Measurements from ENCODE around the gene PAQR5. TPM values are rescaled to one million over a fixed set of nuclear protein-coding genes. Genes with fewer than 3 reads are reported as not detected.

PAQR5 gene
- total RNA-seq, 1 experiment from 2014 or later, result 20.3 TPM

DNA sequence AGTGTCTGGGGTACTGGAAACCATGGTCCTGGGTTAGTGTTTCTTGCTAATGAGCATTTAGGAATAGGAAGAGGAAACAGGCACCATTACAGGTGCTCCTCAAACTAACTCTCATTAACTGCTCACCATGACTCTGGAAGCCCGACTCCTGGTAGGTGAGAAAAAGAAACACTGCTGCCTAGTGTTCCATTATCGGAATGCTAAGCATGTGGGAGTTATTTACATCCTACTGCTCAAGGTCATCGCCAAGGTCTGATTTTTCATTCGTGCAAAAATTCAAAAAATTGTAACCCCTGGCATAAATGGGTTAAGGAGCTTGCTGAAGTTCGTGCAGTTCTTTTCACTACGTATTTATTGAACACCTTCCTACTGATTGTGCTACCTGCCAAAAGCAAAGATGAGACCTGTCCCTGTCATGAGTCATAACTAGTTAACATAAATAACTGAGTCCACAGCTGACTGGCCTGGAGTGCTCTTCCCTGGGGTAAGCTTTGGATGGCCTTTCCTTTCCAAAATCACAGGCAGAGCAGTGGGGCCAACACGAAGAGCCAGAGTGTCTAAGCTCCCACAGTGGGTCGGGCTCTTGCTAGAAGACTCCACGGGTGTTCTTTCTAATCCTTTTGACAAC, 22.7 kb upstream of the PAQR5 start:
- no peaks in the 10 kb centered on the region for H3K9me3 Mint-ChIP-seq (ENCODE audit: unreplicated experiment)
- H3K27ac Mint-ChIP-seq (ENCODE audit: low read depth, unreplicated experiment), result no peak overlapping the region
- H3K4me3 Mint-ChIP-seq (ENCODE audit: unreplicated experiment), result no peak overlapping the region
- DNase-seq (ENCODE audit: unreplicated experiment), result no peak
- intact Hi-C loops (cut with micrococcal nuclease), result no loop called here
- no peaks in the 10 kb centered on the region for H3K4me1 Mint-ChIP-seq (ENCODE audit: insufficient read depth, unreplicated experiment)
- peaks cover 5% of the 10 kb centered on the region for H3K36me3 Mint-ChIP-seq (ENCODE audit: insufficient read depth, unreplicated experiment)
- no peaks in the 10 kb centered on the region for H3K27me3 Mint-ChIP-seq (ENCODE audit: insufficient read depth, unreplicated experiment)
- ChIA-PET CTCF (interaction anchor here (1.2 kb wide), 2 partner anchors 11 to 119 kb away, joined by 3 read pairs; no protein-coding TSS in a partner anchor), POLR2A (no interaction called here)
- no TSS peak for BruUV-seq (replicated peaks)
- TF ChIP-seq, protein P1, sequence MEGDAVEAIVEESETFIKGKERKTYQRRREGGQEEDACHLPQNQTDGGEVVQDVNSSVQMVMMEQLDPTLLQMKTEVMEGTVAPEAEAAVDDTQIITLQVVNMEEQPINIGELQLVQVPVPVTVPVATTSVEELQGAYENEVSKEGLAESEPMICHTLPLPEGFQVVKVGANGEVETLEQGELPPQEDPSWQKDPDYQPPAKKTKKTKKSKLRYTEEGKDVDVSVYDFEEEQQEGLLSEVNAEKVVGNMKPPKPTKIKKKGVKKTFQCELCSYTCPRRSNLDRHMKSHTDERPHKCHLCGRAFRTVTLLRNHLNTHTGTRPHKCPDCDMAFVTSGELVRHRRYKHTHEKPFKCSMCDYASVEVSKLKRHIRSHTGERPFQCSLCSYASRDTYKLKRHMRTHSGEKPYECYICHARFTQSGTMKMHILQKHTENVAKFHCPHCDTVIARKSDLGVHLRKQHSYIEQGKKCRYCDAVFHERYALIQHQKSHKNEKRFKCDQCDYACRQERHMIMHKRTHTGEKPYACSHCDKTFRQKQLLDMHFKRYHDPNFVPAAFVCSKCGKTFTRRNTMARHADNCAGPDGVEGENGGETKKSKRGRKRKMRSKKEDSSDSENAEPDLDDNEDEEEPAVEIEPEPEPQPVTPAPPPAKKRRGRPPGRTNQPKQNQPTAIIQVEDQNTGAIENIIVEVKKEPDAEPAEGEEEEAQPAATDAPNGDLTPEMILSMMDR (IDR thresholded peaks at IDR 0.05; ENCODE audit: unreplicated experiment), result no peak

DNA sequence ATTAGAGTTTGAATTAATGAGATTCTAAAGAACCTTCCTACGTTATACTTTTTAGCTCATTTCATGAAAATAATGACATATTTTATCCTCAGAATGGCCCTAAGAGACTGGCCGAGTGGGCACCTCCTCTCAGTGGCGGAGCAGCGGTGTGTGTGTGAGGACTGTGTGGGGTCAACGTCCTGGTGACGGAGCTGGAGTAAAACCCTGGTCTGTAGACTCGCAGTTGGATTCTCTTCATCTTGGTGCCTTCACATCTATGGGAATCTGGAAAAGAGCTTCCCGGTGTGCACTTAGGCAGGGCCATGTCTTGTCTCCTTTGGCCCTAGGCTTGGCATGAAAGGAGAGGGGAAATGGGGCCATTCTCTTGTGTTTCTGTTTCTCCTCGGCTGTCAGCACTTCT, 21.4 kb upstream of the PAQR5 start:
- Mint-ChIP-seq H3K36me3 (ENCODE audit: insufficient read depth, unreplicated experiment) (peaks cover 5% of the 10 kb centered on the region), H3K4me3 (ENCODE audit: unreplicated experiment) (no peak overlapping the region), H3K4me1 (ENCODE audit: insufficient read depth, unreplicated experiment) (no peaks in the 10 kb centered on the region), H3K27me3 (ENCODE audit: insufficient read depth, unreplicated experiment) (no peaks in the 10 kb centered on the region), H3K9me3 (ENCODE audit: unreplicated experiment) (no peaks in the 10 kb centered on the region), H3K27ac (ENCODE audit: low read depth, unreplicated experiment) (no peak overlapping the region)
- no peak for DNase-seq (ENCODE audit: unreplicated experiment)
- intact Hi-C loops (cut with micrococcal nuclease), result no loop called here
- ChIA-PET POLR2A (interaction anchor here (0.8 to 1.3 kb wide), 2 partner anchors 9 to 53 kb away, joined by 3 to 4 read pairs; no protein-coding TSS in a partner anchor), CTCF (interaction anchor here (0.7 to 1.6 kb wide), 3 partner anchors 12 to 134 kb away, joined by 3 to 6 read pairs (median 4); no protein-coding TSS in a partner anchor)
- no TSS peak for BruUV-seq (replicated peaks)
- TF ChIP-seq, protein P1 (IDR thresholded peaks at IDR 0.05; ENCODE audit: unreplicated experiment), result no peak

DNA sequence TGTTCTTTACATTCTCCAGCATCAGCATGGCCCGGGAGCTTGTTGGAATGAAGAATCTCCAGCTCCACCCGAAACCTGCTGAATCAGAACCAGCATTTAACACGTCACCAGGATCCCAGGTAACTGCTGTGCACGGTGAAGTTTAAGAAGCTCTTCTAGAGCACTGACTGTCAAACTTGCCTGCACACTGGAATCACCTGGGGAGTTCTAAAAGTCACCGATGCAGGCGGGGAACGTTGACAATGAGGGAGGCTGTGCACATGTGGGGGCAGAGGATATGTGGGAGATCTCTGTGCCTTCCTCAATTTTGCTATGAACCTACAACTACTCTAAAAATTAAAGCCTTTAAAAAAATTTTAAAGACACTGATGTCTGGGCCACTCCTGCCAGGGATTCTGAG, 19.1 kb upstream of the PAQR5 start:
- intact Hi-C loops (cut with micrococcal nuclease), result no loop called here
- H3K36me3 Mint-ChIP-seq (ENCODE audit: insufficient read depth, unreplicated experiment), result peaks cover 5% of the 10 kb centered on the region
- POLR2A ChIA-PET, result interaction anchor here (0.6 kb wide), 1 partner anchor 863 kb away, joined by 3 read pairs; no protein-coding TSS in a partner anchor
- CTCF ChIA-PET, result interaction anchor here (1.1 to 1.4 kb wide), 2 partner anchors 13 to 225 kb away, joined by 3 read pairs; no protein-coding TSS in a partner anchor
- H3K4me1 Mint-ChIP-seq (ENCODE audit: insufficient read depth, unreplicated experiment), result no peaks in the 10 kb centered on the region
- H3K9me3 Mint-ChIP-seq (ENCODE audit: unreplicated experiment), result no peaks in the 10 kb centered on the region
- no peaks in the 10 kb centered on the region for H3K27me3 Mint-ChIP-seq (ENCODE audit: insufficient read depth, unreplicated experiment)
- H3K27ac Mint-ChIP-seq (ENCODE audit: low read depth, unreplicated experiment), result no peak overlapping the region
- TF ChIP-seq, protein P1 (IDR thresholded peaks at IDR 0.05; ENCODE audit: unreplicated experiment), result no peak
- no TSS peak for BruUV-seq (replicated peaks)
- DNase-seq (ENCODE audit: unreplicated experiment), result no peak
- no peak overlapping the region for H3K4me3 Mint-ChIP-seq (ENCODE audit: unreplicated experiment)

DNA sequence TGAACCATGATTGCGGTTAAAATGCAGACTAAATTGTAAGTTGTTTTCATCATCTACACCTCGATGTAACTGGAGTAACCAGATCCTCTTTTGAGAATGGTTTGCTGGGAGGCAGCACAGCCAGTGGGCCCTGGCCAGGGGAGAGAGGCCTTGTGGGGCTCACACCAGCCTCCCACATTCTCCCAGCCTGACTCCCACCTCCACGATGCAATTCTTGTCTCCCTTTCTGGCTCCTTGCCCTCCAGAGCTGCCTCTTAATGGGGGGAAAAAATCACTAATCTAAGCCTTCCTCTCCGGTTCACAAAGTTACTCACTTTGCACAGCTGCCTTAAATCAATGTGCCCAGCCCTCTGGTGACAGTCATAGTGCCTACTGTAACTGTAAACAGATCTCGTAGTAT, 17.9 kb upstream of the PAQR5 start:
- Mint-ChIP-seq H3K36me3 (ENCODE audit: insufficient read depth, unreplicated experiment) (peaks cover 5% of the 10 kb centered on the region), H3K9me3 (ENCODE audit: unreplicated experiment) (no peaks in the 10 kb centered on the region), H3K27me3 (ENCODE audit: insufficient read depth, unreplicated experiment) (no peaks in the 10 kb centered on the region), H3K4me3 (ENCODE audit: unreplicated experiment) (no peak overlapping the region), H3K4me1 (ENCODE audit: insufficient read depth, unreplicated experiment) (no peaks in the 10 kb centered on the region), H3K27ac (ENCODE audit: low read depth, unreplicated experiment) (no peak overlapping the region)
- no peak for DNase-seq (ENCODE audit: unreplicated experiment)
- intact Hi-C loops (cut with micrococcal nuclease), result no loop called here
- TF ChIP-seq, protein P1 (IDR thresholded peaks at IDR 0.05; ENCODE audit: unreplicated experiment), result no peak
- POLR2A ChIA-PET, result no interaction called here
- BruUV-seq (replicated peaks), result no TSS peak
- CTCF ChIA-PET, result no interaction called here
